ENCODE measurements around the gene TRMT61A. TPM values are rescaled to one million over a fixed set of nuclear protein-coding genes. Genes with fewer than 3 reads are reported as not detected.
"Not testable (repeated sequence)": the region's sequence is repeated elsewhere in the genome, so short reads cannot be mapped to it uniquely, and the experiment has no call there.

TRMT61A gene
- polyA plus RNA-seq, 12 donors: 5.2 to 11.6 (median 5.9) TPM; not detected in 1

DNA sequence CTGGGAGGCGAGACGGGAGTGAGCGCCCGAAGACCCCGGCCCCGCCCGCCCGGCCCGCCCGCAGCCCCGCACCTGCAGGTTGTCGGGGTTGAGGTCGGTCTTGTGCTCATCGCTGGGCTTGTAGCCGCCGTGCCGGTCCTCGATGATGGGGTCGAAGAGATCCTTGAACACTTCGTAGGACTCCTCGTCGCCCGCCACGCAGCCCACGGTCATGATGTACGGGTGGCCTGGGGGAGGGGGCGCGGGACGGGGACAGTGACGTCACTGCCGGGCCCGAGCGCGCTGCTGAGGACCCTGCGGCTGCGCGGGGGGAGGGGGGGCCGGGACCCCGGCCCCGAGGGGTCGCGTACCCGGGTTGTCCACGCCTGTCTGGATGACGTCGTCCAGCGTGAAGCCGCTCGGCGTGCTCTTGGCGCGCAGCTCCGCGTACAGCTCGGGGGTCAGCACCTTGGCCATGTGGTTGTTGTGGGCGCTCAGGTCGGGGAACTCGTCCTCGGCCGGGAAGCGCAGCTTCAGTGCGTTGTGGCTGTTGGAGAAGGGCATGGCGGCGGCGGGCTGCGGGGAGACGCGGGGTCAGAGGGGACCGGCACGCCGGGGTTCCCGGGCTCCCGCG lies 6.9 kb upstream of the TRMT61A start:
- no peak for DNase-seq

DNA sequence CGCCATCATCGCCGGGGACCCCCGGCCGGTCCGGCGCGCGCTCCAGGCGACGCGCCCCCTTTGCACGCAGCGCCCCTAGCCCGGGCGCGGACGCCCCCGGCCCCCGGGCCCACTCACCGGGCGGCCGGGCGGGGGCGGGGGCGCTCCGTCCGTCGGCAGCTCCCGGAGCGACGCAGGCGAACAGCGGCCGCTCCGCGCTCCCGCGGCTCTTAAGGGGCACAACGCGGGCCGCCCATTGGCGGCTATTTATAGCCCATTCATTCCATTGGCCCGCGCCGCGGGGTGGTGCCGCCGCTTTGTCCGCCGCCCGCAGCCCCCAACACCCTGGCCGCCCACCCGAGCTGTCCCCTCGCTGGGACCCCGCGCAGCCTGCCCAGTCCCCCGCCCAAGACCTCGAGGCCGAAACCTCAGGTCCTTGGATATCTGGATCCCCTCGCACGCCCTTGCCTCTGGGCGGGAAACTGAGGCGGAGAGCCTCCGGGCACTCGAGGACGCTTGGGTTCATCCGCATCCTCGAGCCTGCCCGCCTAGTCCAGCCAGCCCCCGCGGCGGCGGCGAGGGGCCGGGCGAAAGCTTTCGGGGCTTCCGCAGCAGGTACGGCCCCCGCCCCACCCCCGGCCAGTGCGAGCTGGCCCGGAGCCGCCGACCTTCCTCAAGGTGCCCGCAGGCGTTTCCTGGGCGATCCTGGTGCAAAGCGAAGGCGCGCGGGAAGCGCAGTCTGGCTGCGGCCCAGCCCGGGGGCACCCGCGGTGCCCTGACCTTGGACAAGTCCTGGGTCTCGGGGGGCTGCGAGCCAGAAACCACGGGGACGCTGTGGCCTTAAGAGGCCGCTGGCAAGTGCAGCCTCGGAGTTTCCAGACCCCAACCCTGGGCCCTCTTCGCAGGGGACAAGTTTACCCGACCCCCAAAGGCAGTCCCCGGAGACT lies 6.1 kb upstream of the TRMT61A start, which contains the start of gene CKB:
Gene CKB, minus strand, starts transcription at position 182 of the 926 bp plus-strand sequence. CDS start 337 bp downstream, outside the sequence.
- DNase-seq: no peak

DNA sequence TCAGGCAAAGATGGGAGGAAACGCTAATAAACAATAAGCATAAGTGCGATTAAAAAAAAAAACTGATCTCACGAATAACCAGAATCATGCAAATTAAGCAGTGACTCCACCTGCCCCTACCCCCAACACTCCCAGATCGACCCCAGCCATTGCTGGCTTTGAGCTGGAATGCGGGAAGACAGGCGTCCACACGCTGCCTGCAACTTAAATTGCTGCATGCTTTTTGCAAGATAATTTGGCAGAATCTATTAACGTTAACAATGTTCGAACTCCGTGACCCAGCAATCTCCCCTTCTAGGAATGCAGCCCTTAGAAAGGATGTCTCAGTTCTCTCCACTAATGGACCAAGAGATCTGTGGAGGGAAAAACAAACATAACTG lies 5.4 kb upstream of the TRMT61A start:
- DNase-seq: no peak

DNA sequence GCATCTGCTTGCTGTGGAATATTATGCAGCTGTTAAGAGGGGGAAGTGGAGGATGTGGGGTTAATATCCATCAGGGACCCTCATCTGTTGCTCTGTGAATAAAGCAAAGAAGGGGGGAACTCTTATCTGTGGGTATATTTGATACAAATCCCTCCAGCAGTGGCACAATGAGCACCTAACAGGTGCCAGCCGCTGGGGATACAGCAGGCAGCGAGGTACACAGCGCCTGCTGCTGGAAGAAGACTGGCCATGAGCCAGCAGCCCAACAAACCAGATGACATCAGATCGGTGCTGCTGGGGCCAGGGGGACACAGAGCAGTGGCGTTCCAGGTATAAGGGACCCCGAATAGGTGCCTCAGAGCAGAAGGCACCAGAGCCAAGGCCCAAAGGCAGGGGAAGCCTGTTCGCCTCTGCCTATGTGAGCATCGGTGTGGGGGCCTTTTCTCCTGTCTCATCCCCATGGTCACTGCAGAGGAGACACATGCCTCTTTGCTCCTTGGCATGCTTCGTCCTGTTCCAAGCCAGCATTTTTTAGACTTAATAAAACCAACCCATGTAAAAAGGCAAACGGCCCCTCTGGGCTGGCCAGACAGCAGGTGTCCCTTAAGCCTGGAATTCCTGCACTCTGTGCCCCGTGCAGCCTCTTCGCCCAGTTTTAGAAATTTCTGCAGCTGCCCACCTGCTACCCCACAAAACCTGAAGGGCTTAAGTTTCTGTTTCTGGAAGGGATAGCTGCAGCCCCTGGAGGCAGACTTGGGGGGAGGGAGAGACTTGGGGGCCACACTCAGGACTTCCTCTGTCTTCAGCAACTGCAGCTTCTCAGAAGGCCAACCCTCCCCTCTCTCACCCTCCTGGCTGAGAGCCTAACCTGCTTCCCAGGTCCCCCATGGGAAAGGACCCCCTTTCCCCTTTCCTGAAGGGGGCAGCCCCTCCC lies 4.7 kb upstream of the TRMT61A start:
- no peak for DNase-seq

DNA sequence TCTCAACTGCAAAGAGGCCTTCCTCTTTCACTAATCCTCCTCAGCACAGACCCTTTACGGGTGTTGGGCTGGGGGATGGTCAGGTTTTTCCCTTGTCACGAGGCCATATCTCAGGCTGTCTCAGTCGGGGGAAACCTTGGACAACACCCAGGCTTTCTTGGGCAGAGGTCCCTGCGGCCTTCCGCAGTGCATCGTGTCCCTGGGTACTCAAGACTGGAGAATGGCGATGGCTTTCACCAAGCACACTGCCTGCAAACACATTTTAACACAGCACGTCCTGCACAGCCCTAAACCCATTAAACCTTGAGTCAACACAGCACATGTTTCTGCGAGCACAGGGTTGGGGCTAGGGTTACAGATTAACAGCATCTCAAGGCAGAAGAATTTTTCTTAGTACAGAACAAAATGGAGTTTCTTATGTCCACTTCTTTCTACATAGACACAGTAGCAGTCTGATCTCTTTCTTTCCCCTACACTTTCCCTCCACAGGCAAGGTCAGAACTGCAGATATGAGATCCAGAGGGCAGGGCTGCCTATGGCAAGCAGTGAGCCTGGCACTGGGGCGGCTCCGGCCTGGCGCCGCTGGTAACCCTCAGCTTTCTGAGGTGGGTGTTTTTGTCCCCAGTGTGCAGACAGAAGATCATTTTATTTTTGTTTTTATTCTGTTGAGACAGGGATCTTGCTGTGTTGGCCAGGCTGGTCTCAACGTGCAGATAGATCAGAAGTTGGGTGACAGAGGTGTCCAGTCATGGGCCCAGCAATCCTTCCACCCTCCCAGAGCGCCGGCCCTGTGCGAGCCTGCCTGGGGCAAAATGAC lies 3.4 kb upstream of the TRMT61A start:
- not testable (repeated sequence) for DNase-seq

DNA sequence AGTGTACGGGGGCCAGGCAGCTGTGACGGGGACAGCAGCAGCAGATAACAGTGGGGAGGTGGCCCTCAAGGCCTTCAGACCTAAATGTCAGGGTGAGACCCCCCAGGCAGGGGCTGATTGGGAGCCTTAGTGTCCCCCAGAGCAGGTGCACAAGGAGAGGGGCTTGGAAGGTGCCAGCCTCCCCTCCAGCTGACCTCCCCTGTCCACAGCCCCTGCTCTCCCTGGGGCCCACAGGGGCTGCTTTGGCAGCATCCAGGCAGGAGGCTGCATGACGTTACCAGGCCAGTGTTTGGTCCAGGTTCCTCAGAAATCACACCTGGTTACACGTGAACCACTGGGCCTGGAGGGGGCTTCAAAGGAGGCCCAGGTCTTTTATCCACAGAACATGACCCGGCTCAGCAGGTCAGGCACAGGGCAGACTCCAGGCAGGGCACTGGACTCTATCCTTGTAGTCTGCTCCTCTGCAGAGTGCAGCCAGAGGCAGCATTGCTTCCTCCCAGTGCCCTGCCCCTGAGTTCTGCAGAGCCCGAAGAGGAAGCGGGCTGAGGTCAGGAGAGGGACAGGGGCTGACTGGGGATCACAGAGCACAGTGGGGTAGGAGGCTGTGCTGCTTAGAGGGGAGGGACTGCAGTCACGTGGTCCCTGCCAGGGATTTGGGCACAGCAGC lies 2.6 kb upstream of the TRMT61A start:
- no peak for DNase-seq

DNA sequence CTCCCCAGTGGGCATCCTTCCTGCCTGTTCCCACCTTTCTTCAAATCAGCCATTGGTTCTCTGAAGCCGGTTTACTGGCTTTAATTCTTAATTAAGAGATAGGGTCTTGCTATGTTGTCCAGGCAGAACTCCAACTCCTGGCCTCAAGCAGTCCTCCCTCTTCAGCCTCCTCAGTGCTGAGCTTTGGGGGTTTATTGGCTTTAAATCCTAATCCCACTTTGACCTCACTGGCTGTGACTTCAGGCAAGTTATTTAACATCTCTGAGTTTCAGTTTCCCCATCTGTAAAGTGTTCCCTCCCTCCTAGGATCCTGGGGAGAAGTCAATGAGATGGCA lies 2.1 kb upstream of the TRMT61A start:
- no peak for DNase-seq

DNA sequence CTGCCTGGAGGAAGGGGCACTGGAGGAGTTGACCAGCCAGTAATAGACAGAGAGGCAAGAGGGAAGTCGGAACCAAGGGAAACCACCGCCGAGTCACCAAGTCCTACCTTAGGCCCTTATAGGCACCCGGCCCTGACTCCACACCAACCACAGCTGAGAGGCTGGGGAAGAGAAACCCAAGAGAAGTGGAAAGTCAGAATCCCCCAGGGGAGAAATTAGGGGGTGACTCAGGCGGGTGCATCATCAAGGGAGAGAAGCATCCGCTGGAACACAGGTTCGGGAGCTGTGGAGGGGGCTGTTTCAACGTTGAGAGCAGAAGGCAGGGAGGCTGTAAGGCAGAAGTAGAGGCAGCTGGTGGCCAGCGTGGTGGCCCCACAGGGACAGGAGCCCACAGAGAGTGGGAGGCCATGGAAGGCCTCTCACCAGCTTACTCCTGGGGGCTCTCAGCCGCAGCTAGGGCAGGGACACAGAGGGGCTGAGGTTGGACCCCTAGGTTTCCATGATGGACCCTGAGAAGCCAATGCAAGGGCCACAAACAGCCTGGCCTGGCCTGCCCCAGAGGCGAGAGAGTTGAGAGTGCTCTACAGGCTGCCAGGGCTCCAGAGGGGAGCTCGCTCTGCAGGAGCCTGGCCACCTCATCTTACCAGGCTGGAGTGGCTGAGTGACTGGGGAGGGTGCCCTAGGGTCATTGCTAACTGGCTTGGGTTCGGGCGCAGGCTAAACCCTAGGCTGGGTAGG lies 1.4 kb upstream of the TRMT61A start:
- no peak for DNase-seq

DNA sequence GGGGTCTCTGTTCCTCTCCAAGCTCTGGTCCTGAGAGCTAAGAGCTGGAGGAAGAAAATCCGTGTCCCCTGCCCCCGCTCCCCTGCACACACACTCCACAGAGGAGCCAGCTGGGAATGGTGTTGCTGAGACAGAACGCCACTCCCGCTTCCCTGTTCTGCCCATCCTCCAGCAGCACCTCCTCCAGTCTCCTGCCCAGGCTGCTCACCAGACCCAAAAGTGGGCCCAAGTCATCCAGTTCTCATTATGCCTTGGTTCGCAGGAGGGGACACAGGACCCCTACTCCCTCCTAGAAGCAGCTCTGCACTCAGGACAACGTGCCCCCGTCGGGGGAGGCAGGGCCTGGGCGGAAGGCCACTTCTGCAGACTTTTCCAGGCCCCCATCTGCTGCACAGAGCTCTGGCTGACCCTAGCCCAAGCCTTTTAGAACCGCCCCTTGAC lies 830 bp upstream of the TRMT61A start:
- DNase-seq: no peak

DNA sequence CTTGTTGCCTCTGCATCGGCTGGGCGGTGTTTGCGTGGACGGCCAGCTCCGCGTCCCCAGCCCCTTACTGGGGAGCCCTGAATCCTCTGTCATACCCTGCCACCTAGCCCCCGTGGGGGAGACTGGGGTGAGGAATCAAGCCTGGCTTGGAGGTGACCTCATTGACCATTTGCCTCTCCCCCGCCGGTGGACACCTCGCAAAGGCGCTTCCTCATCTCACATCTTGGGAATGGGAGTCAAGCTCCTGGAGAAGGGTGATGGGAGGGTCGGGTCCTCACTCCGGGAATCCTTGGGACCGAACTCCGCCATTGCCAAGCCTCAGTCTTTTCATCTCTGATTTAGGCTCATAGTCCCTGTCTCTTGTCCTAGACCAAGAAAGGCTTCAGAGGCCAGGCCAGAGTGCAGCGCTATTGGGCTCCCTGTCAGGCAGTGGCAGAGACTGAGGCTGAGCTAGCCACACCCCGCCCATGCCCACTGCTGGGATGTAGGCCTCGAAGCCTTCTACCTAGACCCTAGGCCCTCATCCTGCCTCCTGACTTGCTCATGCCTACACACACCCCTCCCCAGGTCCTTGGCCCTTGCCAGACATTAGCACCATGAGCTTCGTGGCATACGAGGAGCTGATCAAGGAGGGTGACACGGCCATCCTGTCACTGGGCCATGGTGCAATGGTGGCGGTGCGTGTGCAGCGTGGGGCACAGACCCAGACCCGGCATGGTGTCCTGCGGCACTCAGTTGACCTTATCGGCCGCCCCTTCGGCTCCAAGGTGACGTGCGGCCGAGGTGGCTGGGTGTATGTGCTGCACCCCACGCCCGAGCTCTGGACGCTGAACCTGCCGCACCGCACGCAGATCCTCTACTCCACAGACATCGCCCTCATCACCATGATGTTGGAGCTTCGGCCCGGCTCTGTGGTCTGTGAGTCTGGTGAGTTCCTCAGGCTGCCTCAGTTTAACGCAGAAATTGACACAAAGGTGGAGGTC lies 678 bp downstream of the TRMT61A start:
- no peak for DNase-seq

DNA sequence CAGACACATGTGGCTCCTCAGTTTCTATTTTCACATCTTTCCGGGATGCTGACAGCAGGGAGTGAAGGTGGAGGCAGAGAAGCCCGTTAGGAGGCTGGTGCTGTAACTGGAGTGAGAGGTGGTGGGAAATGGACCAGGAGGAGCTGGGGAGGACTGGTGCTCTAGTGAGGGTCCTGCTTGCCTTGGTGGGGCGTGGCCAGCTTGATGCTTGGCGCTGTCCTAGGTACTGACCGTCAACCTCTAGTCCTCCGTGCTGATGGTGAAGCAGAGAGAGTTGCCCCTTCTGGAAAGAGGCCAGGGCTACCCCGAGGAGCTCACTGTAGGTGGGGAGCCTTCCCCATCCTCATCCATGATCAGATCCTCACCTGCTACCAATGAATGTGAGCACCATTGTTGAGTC lies 1.4 kb downstream of the TRMT61A start:
- no peak for DNase-seq

DNA sequence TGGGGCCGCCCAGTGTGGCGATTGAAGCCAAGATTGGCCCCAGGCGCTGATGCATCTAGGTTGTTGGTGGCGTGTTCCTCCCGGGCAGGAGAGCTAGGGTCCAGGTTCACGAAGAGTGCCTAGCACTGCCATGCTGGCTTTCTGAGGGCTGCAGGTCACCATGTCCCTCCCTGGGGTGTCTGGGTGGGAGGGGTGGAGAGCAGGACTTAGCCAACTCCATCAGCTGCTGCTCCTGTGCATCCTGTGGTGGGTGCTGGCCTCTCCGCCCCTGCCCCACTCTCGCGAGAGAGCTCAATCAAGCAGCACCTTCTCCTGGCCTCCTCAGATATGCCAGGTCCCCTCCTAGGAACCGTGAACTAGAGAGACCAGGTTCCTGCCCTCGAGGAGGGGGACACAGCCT lies 1.8 kb downstream of the TRMT61A start:
- DNase-seq: no peak

DNA sequence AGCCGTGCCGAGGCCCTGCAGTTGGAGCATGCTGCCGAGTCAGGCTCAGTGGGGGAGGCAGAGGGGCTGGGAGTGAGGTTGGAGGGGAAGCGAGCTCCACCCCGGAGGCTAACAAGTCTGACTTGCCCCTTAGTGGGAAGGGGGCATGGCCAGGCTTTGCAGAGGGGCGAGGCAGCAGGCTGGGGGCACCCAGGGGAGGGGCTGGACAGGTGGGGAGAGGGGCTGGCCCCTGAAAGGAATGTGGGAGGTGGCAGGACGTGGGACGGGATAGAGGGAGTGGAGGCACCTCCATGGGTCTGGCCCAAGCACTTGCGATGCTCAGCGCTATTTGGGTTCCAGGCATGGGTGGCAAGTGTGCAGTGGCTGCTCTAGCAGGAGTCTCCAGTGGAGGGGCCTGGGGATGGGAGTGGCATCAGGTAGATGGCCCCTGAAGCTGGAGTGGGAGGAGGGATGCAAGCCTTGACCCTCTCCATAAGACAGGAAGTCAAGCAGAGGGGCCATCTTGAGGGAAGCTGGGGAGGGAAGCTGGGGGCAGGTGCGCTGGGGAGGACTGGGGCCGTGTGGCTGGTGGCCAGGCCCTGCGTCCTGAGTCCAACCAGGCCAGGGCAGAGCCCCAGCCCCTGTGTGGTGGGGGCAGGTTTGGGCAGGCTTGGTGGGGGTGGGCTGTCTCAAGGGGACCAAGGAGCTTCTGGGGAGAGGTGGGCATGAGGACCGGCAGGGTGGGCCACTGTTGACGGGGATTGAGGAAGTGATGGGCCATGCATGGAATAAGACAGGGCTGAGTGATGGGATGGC lies 2.6 kb downstream of the TRMT61A start:
- DNase-seq: no peak

DNA sequence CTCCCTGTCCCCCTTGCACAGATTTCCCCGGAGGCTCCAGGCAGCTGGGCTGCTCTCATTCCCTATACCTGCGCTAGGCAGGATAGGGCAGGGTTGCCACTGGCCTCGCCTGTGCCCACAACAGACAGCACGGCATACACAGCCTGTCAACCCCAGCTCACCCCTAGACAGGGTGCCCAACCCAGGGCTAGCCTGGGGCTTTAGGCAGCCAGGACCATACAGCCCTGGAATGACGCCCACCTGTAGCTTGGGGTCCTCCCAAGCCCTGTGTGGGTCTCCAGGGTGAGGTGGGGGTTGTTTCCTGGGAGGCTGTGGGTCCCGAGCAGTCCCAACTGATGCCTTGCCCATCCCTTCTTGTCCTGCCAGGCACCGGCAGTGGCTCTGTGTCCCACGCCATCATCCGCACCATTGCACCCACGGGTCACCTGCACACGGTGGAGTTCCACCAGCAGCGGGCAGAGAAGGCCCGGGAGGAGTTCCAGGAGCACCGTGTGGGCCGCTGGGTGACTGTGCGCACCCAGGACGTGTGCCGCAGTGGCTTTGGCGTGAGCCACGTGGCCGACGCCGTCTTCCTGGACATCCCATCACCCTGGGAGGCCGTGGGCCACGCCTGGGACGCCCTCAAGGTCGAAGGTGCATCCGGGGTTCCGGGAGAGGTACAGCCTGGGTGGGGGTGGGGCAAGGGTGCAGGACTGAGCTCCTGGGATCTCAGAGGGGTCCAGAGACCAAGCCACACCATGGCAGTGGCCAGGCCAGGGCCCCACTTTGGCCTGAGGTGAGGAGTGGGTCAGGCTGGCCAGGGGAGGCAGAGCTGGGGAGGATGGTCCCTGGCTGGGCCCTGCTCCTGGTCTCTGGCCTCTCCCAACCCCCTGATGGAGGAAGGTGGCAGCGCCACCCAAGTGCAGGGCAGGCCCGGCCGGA lies 3.5 kb downstream of the TRMT61A start:
- DNase-seq: no peak

DNA sequence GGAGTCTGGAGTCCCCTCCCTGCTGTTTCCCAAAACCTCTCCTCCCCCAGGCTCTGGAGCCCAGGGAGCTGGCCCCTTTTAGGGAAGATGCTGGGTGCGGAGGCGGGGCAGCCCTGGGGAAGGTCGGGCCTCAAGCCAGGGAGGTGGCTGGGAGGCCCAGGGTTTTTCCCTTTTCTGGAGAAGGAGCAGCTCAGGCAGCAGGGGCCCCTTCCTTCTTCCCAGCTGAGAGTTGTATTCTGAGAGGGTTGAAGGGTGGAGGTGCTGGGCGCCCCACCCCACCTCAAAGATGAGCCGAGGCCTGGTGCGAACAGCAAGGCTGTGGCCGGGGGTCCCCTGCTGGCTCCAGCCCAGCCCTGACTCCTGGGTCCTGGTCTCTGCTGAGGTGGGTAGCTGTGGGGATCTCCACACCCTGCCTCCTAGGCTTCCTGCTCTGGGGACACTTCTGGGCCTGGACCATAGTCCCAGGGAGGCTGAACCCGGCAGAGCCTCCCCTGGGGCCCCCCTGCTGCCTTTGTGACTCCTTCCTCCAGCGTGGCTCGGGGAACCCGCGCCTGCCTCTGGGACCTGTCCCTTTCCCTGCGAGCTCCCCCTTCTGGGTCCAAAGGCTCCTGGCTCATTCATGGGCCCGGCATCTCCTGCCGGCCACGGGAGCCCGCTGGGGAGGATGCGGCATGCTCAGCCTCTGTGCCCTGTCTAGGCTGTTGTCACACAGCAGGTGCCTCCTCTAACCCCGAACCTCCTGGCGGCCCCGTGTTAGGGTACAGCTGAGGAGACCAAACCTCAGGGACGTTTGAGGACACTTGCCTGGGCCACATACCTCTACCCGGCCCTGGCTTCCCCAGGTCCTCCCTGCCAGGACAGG lies 4.4 kb downstream of the TRMT61A start:
- DNase-seq: no peak

Measured in muscle of arm (tissue), 12 donors.